Muscle of arm (tissue), 14 donors: ENCODE results near the gene B4GALT3. TPM values are rescaled to one million over a fixed set of nuclear protein-coding genes. Genes with fewer than 3 reads are reported as not detected.
"Not testable (repeated sequence)": the region's sequence is repeated elsewhere in the genome, so short reads cannot be mapped to it uniquely, and the experiment has no call there.

Experiments
- DNase-seq: peaks from one replicate; pipeline ENCODE4 v3.0.0-alpha.2; 2013
- long read RNA-seq, 11 donors: transcript quantifications; one replicate each; lab custom pipeline, GENCODE V29; 2026
- polyA plus RNA-seq, 12 donors: library from polyadenylated mRNA; unstranded; fragments of 120-200 nt; gene quantifications; one replicate each; pipeline ENCODE4 v1.2.1, GENCODE V29; 2013; ENCODE audit not compliant: insufficient read length in 12 of 12

B4GALT3 gene
- 10 to 100 TPM in 11 of 12 donors, not detected in 1; 18.8 to 41.2 (median 24.5) TPM for polyA plus RNA-seq
- long read RNA-seq, donor 1, transcript B4GALT3-201 (8 exons, 1,911 nt): major isoform, 8 of 17 reads
- long read RNA-seq, donor 1, partial matches to known transcripts: 0 of 17 reads
- long read RNA-seq, donor 1, other reads (novel, unspliced or antisense): 0 of 17 reads
- long read RNA-seq, donor 2, partial matches to known transcripts: 9 of 12 reads
- long read RNA-seq, donor 2, other reads (novel, unspliced or antisense): 0 of 12 reads
- long read RNA-seq, donor 3, partial matches to known transcripts: 11 of 16 reads
- long read RNA-seq, donor 3, other reads (novel, unspliced or antisense): 0 of 16 reads
- long read RNA-seq, donor 4, partial matches to known transcripts: 0 of 5 reads
- long read RNA-seq, donor 4, other reads (novel, unspliced or antisense): 0 of 5 reads
- long read RNA-seq, donor 5, transcript B4GALT3-209 (2 exons, 308 nt): major isoform, 6 of 12 reads
- long read RNA-seq, donor 5, partial matches to known transcripts: 0 of 12 reads
- long read RNA-seq, donor 5, other reads (novel, unspliced or antisense): 0 of 12 reads
- long read RNA-seq, donor 6, partial matches to known transcripts: 0 of 4 reads
- long read RNA-seq, donor 6, other reads (novel, unspliced or antisense): 0 of 4 reads
- long read RNA-seq, donor 7, partial matches to known transcripts: 0 of 8 reads
- long read RNA-seq, donor 7, other reads (novel, unspliced or antisense): 0 of 8 reads
- long read RNA-seq, donor 8, transcript B4GALT3-201 (8 exons, 1,911 nt): major isoform, 5 of 12 reads
- long read RNA-seq, donor 8, transcript B4GALT3-209 (2 exons, 308 nt): major isoform, 5 of 12 reads
- long read RNA-seq, donor 8, partial matches to known transcripts: 0 of 12 reads
- long read RNA-seq, donor 8, other reads (novel, unspliced or antisense): 0 of 12 reads
- long read RNA-seq, donor 9, partial matches to known transcripts: 0 of 13 reads
- long read RNA-seq, donor 9, other reads (novel, unspliced or antisense): 0 of 13 reads
- long read RNA-seq, donor 10, transcript B4GALT3-201 (8 exons, 1,911 nt): major isoform, 5 of 12 reads
- long read RNA-seq, donor 10, transcript B4GALT3-209 (2 exons, 308 nt): major isoform, 5 of 12 reads
- long read RNA-seq, donor 10, partial matches to known transcripts: 0 of 12 reads
- long read RNA-seq, donor 10, other reads (novel, unspliced or antisense): 0 of 12 reads
- long read RNA-seq, donor 11, transcript B4GALT3-201 (8 exons, 1,911 nt): major isoform, 5 of 11 reads
- long read RNA-seq, donor 11, partial matches to known transcripts: 0 of 11 reads
- long read RNA-seq, donor 11, other reads (novel, unspliced or antisense): 0 of 11 reads

DNA sequence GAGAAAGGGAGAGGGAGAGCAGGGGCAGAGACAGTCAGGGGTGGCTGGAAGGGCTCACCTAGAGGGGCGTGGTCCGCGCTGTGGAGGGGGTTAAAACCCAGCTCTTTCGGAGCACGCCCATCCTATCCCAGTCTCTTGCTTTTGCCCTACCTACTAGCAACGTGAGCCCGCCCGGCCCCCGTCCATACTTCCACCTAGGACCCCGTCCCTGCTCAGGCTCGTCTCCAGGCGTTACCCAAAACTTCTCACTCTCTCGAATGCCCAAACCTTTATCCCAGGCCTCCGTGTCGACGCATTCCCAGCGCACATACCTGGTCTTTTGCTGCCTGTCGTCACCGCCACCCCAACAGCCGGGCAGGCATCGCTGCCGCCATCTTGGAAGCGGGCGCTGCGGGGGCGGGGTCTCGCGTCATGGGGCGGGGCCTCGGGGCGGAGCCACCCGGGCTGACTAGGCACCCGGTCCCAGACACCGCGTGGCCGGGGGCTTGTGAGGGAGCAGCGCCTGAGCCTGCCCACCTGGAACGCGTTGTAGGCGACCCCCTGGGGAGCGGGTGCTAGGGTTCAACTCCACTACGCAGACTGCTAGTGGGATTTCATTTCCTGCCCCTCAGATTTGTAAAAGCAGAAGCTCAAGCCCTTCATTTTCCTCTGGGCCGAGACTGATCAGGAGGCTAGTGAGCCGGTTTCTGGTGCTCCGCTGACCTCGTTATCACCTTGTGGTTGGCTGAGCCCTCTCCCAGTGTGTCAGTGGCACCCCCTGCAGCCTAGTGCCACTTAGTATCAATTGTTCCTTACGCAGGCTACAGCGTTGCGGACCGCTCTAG is at the start of gene B4GALT3:
Gene B4GALT3, minus strand, starts transcription at position 396 of the 824 bp plus-strand sequence. CDS start 1,447 bp downstream, outside the sequence.
- DNase-seq: peak; percentile 89

- DNase-seq: no peak
Measured at GRCh38 chr1:161226759-161227158, 49.5 kb upstream of the B4GALT3 start.

- no peak for DNase-seq
Measured at GRCh38 chr1:161226320-161226711, 49.0 kb upstream of the B4GALT3 start.

DNA sequence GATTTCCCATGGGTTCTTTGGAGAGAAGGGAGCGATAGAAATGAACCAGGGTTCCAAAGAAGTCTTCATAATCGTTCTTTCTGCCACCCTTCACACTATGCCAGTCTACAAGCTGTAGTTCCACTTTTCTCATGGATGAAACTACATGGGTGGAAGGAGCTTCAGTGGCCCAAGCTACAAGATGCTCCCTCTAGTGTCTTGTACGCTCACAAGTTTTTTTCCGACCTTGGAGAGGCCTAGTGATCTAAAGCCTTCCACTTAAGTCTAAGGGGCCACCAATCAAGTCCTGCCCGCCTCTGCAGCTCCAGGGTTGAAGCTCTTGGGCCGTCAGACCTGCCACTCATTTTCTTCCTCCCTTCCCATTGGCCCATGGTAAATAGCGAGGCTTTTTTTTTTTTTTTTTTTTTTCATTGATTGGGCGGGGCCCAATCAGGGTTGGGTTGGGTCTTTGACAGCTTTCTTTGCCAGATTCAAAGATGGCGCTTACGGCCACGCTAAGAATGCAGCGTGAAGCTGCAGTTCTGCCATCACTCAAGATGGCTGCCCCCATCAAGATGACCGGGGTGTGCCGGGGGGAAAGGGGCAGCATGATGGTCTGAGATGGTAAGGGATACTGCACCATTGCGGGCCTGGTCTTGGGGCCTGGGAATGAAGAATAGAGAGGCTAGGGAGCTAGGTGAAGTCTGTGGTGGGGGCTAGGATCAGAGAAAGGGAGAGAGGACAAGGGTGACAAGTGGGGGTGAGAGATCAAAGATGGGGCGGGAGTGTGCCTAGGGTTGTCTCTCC is 48.4 kb upstream of the B4GALT3 start, which contains the start of gene TOMM40L:
Gene TOMM40L, plus strand, starts transcription at position 527 of the 786 bp plus-strand sequence. CDS start 430 bp downstream, outside the sequence.
- DNase-seq: peak; percentile 96

GRCh38 chr1:161225178-161225533 is 47.8 kb upstream of the B4GALT3 start:
- DNase-seq: no peak

DNA sequence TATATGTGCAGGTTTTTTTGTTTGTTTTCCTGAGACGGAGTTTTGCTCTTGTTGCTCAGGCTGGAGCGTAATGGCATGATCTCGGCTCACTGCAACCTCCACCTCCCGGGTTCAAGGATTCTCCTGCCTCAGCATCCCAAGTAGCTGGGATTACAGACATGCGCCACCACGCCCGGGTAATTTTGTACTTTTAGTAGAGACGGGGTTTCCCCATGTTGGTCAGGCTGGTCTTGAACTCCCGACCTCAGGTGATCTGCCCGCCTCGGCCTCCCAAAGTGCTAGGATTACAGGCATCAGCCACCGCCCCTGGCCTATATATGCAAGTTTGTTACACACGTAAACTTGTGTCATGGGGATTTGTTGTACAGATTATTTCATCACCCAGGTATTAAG is 47.4 kb upstream of the B4GALT3 start:
- not testable (repeated sequence) for DNase-seq

- no peak for DNase-seq
Measured at GRCh38 chr1:161223805-161224694, 46.7 kb upstream of the B4GALT3 start.

- DNase-seq: no peak
Measured at GRCh38 chr1:161222175-161223019, 45.1 kb upstream of the B4GALT3 start.

GRCh38 chr1:161220002-161220401 is 42.7 kb upstream of the B4GALT3 start:
- DNase-seq: no peak

GRCh38 chr1:161219078-161219892 is 42.0 kb upstream of the B4GALT3 start:
- no peak for DNase-seq

GRCh38 chr1:161218301-161219077 is 41.2 kb upstream of the B4GALT3 start:
- DNase-seq: no peak

DNA sequence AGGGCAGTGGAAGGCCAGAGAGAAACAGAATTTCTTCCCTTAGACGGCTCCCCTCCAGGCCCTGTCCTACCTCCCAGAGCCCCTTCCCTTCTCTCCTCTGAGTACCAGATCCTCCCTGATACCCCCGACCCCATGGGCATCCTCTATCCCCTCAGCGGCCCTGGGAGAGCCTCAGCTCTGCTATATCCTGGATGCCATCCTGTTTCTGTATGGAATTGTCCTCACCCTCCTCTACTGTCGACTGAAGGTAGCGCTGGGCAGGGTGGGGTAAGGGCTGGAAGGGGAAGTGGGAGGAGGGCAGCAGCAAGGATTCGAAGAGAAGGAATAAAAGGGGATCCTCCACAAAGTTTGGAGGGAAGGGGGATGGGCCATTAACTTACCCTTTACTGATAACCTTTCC is 40.5 kb upstream of the B4GALT3 start:
- DNase-seq: no peak

- no peak for DNase-seq
Measured at GRCh38 chr1:161216945-161217712, 39.8 kb upstream of the B4GALT3 start.

- DNase-seq: no peak
Measured at GRCh38 chr1:161215076-161215475, 37.8 kb upstream of the B4GALT3 start, which contains the start of gene FCER1G. Gene FCER1G, plus strand, starts transcription at chr1:161215295. Its CDS starts 27 bp downstream, at chr1:161215322.

- no peak for DNase-seq
Measured at GRCh38 chr1:161214369-161214768, 37.1 kb upstream of the B4GALT3 start.
